ENCODE results near the gene HLA-DRA. TPM values are rescaled to one million over a fixed set of nuclear protein-coding genes. Genes with fewer than 3 reads are reported as not detected.
A peak's percentile ranks its signal among the peaks of the same experiment; 100 is the strongest.

HLA-DRA gene
- total and polyA plus RNA-seq, 9 of the 15 experiments (the other 6 are each of a cell fraction or from before 2014, with no cell fraction given), result 0.18 to 1.8 (median 0.41) TPM; not detected in 4

- ChIA-PET POLR2A (no interaction called here), CTCF (ENCODE audit: low intra/inter-chr PET ratio) (no interaction called here)
- H3K4me2 ChIP-seq (ENCODE audit: insufficient read depth, low read length), result no peak overlapping the region
- peaks cover 0 to 5% of the 10 kb centered on the region in 2 experiments; a peak in 1 of 5 replicates for H3K4me1 ChIP-seq (replicated peaks in 1 of 2; ENCODE audit: control insufficient read depth in 2 of 2, insufficient read depth in 2 of 2, low read length in 2 of 2)
- intact Hi-C loops (cut with micrococcal nuclease), result loop anchor here (10.0 kb wide), 1 partner anchor 90 kb away; no protein-coding TSS in a partner anchor
- DNase-seq (ENCODE audit: extremely low read depth in 1 of 4, low spot score in 3 of 4) (peak in 1 of 4 experiments; percentile 5), ATAC-seq (no peak), FAIRE-seq (no peak)
- no peak overlapping the region for H2AFZ ChIP-seq (ENCODE audit: low read depth, low read length)
- H3K9me1 ChIP-seq (ENCODE audit: control insufficient read depth, insufficient read depth, low read length), result no peaks in the 10 kb centered on the region
- TF ChIP-seq ESRRA (IDR thresholded peaks at IDR 0.05; ENCODE audit: borderline replicate concordance, low read depth) (no peak), ZNF407 (IDR thresholded peaks at IDR 0.05; ENCODE audit: low read depth) (no peak), BHLHE40 (IDR thresholded peaks at IDR 0.05; ENCODE audit: low read length) (no peak), ZBTB33 (CRISPR knock-in tag; IDR thresholded peaks at IDR 0.05) (no peak), MYNN (IDR thresholded peaks at IDR 0.05) (no peak), MYNN (CRISPR knock-in tag; IDR thresholded peaks at IDR 0.05) (no peak)
- H3K9me3 ChIP-seq (replicated peaks; ENCODE audit: control insufficient read depth, insufficient read depth, low read depth, low read length), result no peaks in the 10 kb centered on the region
- 0 out of 4 replicates have a peak overlapping the region, but pooled peaks of 1 of the 2 experiments have one; percentile 33 for H3K9ac ChIP-seq (ENCODE audit: insufficient read depth in 1 of 2, low read depth in 2 of 2, low read length in 2 of 2)
- in situ Hi-C loops (cut with MboI), result loop anchor here (5.0 kb wide), 1 partner anchor 83 kb away; no protein-coding TSS in a partner anchor
- H4K20me1 ChIP-seq (replicated peaks; ENCODE audit: control insufficient read depth, insufficient read depth, low read length), result no peaks in the 10 kb centered on the region
- WGBS (ENCODE audit: insufficient coverage, low coverage, missing lambda C conversion rate), result 3% methylated on average over 4 of the region's 4 CpGs
- no peaks in the 10 kb centered on the region for H3K79me2 ChIP-seq (ENCODE audit: control insufficient read depth, insufficient read depth, low read length)
- no peaks in the 10 kb centered on the region for H3K36me3 ChIP-seq (ENCODE audit: control insufficient read depth, insufficient read depth, low read length)
- BruUV-seq (replicated peaks), result no TSS peak
- no peak overlapping the region for H3K4me3 ChIP-seq
- H3K27me3 ChIP-seq (ENCODE audit: control insufficient read depth in 2 of 2, insufficient read depth in 2 of 2, low read length in 2 of 2), result peaks cover 2 to 12% of the 10 kb centered on the region in 2 experiments; a peak in 2 of 5 replicates
- no peak overlapping the region for H3K27ac ChIP-seq (ENCODE audit: extremely low read depth, low read depth, low read length)
These were observed 44.9 kb downstream of the HLA-DRA start for GRCh38 chr6:32484614-32484998.
